ENCODE results near the gene LEMD2. TPM values are rescaled to one million over a fixed set of nuclear protein-coding genes. Genes with fewer than 3 reads are reported as not detected.

LEMD2 gene
- total RNA-seq, 3 donors from 2014 or later: 42.2 to 69.1 (median 59.0) TPM

DNA sequence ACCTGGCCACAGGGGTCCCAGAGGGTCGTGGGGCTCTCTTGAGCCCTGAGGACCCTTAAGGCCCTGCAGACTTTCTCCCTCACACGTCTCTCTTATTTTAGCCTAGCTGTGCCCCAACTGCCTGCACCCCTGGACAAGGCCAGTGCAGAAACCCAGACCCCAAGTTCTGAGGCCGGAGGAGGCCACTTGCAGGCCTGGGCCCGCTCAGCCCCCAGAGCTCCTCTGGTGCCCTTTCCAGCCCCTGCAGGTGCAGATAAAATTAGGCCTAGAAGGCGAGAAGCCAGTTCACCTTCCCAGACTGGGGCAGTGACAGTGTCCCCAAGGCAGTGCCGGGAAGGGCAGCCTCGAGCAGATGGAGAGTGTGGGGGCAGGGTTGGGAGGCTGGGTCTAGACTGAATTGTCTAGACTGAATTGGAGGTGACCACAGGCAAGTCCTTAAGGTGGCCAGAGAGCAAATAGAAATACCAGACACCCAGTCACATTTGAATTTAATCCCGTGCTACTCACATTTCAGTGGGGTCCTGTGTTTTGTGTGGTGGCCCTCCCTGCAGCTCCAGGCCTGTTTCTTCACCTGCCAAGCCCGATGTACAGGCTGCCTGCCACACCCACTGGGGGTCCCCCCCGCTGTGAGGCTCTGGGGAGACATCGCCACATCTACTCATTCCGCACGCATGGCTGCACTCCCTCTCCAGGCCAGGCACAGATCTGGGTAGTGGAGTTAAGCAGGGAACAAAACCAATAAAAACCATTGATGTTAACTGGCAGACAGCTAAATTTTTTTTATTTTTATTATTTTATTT, 33.7 kb downstream of the LEMD2 start:
- TF ChIP-seq POLR2AphosphoS5 (IDR thresholded peaks at IDR 0.05) (no peak), POLR2A (IDR thresholded peaks at IDR 0.05) (no peak), CTCF (IDR thresholded peaks at IDR 0.05) (no peak)
- Histone ChIP-seq H3K4me3 (no peak overlapping the region), H3K27ac (no peak overlapping the region), H3K9me3 (no peaks in the 10 kb centered on the region), H3K36me3 (no peaks in the 10 kb centered on the region), H3K27me3 (no peaks in the 10 kb centered on the region), H3K4me1 (no peaks in the 10 kb centered on the region)
- intact Hi-C loops (cut with DNase I; ENCODE audit: low total_unique reads): no loop called here
- no peak for DNase-seq (ENCODE audit: low spot score in 2 of 2)

- TF ChIP-seq POLR2A (IDR thresholded peaks at IDR 0.05): no peak
- no peak for TF ChIP-seq POLR2AphosphoS5 (IDR thresholded peaks at IDR 0.05)
- TF ChIP-seq CTCF (IDR thresholded peaks at IDR 0.05): no peak
- Histone ChIP-seq H3K9me3 (no peaks in the 10 kb centered on the region), H3K36me3 (no peaks in the 10 kb centered on the region)
Observed at GRCh38 chr6:33754222-33754621, 34.7 kb downstream of the LEMD2 start.

GRCh38 chr6:33752646-33753015, 36.3 kb downstream of the LEMD2 start:
- Histone ChIP-seq H3K27me3 (no peaks in the 10 kb centered on the region), H3K36me3 (no peaks in the 10 kb centered on the region), H3K27ac (no peak overlapping the region), H3K4me1 (no peaks in the 10 kb centered on the region), H3K9me3 (no peaks in the 10 kb centered on the region), H3K4me3 (no peak overlapping the region)
- TF ChIP-seq CTCF (IDR thresholded peaks at IDR 0.05) (no peak), POLR2AphosphoS5 (IDR thresholded peaks at IDR 0.05) (no peak), POLR2A (IDR thresholded peaks at IDR 0.05) (no peak)
- no peak for DNase-seq (ENCODE audit: low spot score in 2 of 2)
- intact Hi-C loops (cut with DNase I; ENCODE audit: low total_unique reads): no loop called here

More at GRCh38 chr6:33754222-33754621, 34.7 kb downstream of the LEMD2 start:
- DNase-seq (ENCODE audit: low spot score in 2 of 2): no peak
- no peak overlapping the region for H3K27ac ChIP-seq
- no peaks in the 10 kb centered on the region for H3K27me3 ChIP-seq
- intact Hi-C loops (cut with DNase I; ENCODE audit: low total_unique reads): no loop called here
- no peak overlapping the region for H3K4me3 ChIP-seq
- no peaks in the 10 kb centered on the region for H3K4me1 ChIP-seq

DNA sequence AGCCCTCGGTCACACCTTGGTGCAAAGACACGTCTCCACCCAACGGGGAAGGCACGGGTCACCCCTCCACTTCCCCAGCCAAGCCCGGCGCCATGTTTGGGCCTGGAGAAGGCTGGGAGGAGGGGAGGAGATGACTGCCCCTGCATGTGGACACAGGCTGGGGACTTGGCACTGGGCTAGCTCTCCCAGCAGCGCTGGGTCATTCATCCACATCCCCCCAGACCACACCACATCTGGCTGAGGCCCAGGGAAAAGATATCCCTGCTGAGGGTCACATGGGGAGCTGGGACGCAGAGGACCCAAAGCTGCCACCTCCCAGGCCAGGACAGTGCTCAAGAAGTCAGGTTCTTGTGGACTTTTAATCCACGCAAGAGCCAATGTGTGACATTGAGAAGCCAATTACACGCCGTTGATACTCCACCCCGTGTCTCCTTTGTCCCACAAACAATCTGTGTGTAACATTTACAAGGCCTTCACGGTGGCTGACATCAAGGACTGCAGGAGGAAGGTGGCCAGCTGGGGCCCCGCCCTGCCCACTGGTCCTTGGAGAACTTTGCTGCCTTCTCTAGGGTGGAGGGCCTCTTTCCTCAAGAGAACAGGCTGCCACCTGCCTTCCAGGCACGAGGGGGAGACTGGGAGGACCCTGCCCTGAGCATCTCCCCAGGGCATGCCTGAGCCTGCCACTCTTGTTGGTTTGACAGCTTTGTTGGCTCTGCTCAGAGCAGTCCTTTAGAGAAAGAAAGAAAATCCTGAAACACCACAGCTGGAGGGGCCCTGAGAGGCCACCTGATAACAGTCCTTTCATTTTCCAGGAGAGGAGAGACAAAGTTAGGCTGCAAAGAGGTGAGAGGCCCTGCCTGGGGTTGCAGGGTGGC, 36.9 kb downstream of the LEMD2 start:
- H3K9me3 ChIP-seq: no peaks in the 10 kb centered on the region
- no peaks in the 10 kb centered on the region for H3K36me3 ChIP-seq
- no peak overlapping the region for H3K4me3 ChIP-seq
- DNase-seq (ENCODE audit: low spot score in 2 of 2): no peak
- H3K27me3 ChIP-seq: no peaks in the 10 kb centered on the region
- intact Hi-C loops (cut with DNase I; ENCODE audit: low total_unique reads): no loop called here
- peak overlapping the region in 1 of 2 donors; percentile 38 for H3K27ac ChIP-seq
- TF ChIP-seq POLR2AphosphoS5 (IDR thresholded peaks at IDR 0.05): no peak
- TF ChIP-seq CTCF (IDR thresholded peaks at IDR 0.05): no peak
- H3K4me1 ChIP-seq: no peaks in the 10 kb centered on the region
